Ovary (tissue), 3 donors: Measurements from ENCODE around the gene INPP5D.

ENCODE experiments used
- POLR2A ChIP-seq: fragments of 450-650 bp; IDR thresholded peaks from one replicate; pipeline ENCODE4 v1.6.1; 2017; ENCODE audit warnings: antibody characterized with exemption, mild to moderate bottlenecking, moderate library complexity
- TF ChIP-seq, protein P1 (sequence below), 3 donors: fragments of 450-650 bp in 2 of 3; fragments of 200-600 bp in 1 of 3; IDR thresholded peaks; one replicate each; pipeline versions ENCODE4 v1.5.1 to v1.8.0; 2016 to 2022; ENCODE audit warnings: antibody characterized with exemption in 3 of 3, mild to moderate bottlenecking in 1 of 3
- donor health status: DM: no; HTN: no; CAD: no.

- TF ChIP-seq, protein P1, sequence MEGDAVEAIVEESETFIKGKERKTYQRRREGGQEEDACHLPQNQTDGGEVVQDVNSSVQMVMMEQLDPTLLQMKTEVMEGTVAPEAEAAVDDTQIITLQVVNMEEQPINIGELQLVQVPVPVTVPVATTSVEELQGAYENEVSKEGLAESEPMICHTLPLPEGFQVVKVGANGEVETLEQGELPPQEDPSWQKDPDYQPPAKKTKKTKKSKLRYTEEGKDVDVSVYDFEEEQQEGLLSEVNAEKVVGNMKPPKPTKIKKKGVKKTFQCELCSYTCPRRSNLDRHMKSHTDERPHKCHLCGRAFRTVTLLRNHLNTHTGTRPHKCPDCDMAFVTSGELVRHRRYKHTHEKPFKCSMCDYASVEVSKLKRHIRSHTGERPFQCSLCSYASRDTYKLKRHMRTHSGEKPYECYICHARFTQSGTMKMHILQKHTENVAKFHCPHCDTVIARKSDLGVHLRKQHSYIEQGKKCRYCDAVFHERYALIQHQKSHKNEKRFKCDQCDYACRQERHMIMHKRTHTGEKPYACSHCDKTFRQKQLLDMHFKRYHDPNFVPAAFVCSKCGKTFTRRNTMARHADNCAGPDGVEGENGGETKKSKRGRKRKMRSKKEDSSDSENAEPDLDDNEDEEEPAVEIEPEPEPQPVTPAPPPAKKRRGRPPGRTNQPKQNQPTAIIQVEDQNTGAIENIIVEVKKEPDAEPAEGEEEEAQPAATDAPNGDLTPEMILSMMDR (IDR thresholded peaks at IDR 0.05), result no peak
- TF ChIP-seq POLR2A, result no peak
These were observed 12.7 kb downstream of the INPP5D start for GRCh38 chr2:233072838-233073237.
